GM18907 (cell line): ENCODE data around the gene SSRP1.
A peak's percentile ranks its signal among the peaks of the same experiment; 100 is the strongest.

Source experiments
- ATAC-seq: cut with Tn5 transposase; IDR thresholded peaks from one replicate; pipeline ENCODE4 v1.9.1; 2021; ENCODE audit warnings: mild to moderate bottlenecking, moderate library complexity; ENCODE audit not compliant: unreplicated experiment

Gene SSRP1

GRCh38 chr11:57318178-57318577 lies 17.5 kb downstream of the SSRP1 start:
- ATAC-seq, result no peak

GRCh38 chr11:57316017-57316416 lies 19.7 kb downstream of the SSRP1 start:
- ATAC-seq, result no peak

- ATAC-seq, result no peak
Observed at GRCh38 chr11:57315491-57315890, 20.2 kb downstream of the SSRP1 start.

- no peak for ATAC-seq
Observed at GRCh38 chr11:57314221-57314973, 21.3 kb downstream of the SSRP1 start.

GRCh38 chr11:57313788-57314135 lies 21.9 kb downstream of the SSRP1 start:
- ATAC-seq, result no peak

GRCh38 chr11:57313071-57313787 lies 22.5 kb downstream of the SSRP1 start:
- no peak for ATAC-seq

GRCh38 chr11:57312511-57313021 lies 23.1 kb downstream of the SSRP1 start:
- no peak for ATAC-seq

GRCh38 chr11:57311109-57311936 lies 24.4 kb downstream of the SSRP1 start:
- peak; percentile 98 for ATAC-seq

- no peak for ATAC-seq
Observed at GRCh38 chr11:57310630-57311086, 25.0 kb downstream of the SSRP1 start.

- ATAC-seq, result no peak
Observed at GRCh38 chr11:57310091-57310490, 25.6 kb downstream of the SSRP1 start.

GRCh38 chr11:57309106-57310059 lies 26.3 kb downstream of the SSRP1 start:
- no peak for ATAC-seq

GRCh38 chr11:57308426-57309060 lies 27.1 kb downstream of the SSRP1 start:
- no peak for ATAC-seq

GRCh38 chr11:57307666-57308270 lies 27.9 kb downstream of the SSRP1 start:
- no peak for ATAC-seq

- no peak for ATAC-seq
Observed at GRCh38 chr11:57306940-57307565, 28.6 kb downstream of the SSRP1 start.

GRCh38 chr11:57306161-57306876 lies 29.4 kb downstream of the SSRP1 start:
- ATAC-seq, result no peak

GRCh38 chr11:57305523-57305922 lies 30.2 kb downstream of the SSRP1 start:
- ATAC-seq, result no peak

- no peak for ATAC-seq
Observed at GRCh38 chr11:57303990-57304579, 31.6 kb downstream of the SSRP1 start.
